A549 (cell line): Measurements from ENCODE around the gene DZIP3. TPM values are rescaled to one million over a fixed set of nuclear protein-coding genes. Genes with fewer than 3 reads are reported as not detected.

Source experiments
- ATAC-seq, 2 experiments: fragments of 200-7000 bp in 1 of 2; fragments of >200 bp in 1 of 2; cut with Nextera tagmentation in 1 of 2; cut with Tn5 transposase in 1 of 2; 3 replicates each; pipeline versions ENCODE4 v1.8.0 to v1.9.1; 2018 to 2020; ENCODE audit warnings: mild to moderate bottlenecking in 1 of 2, moderate library complexity in 1 of 2
- CTCF ChIA-PET: fragments of 300-600 bp; sonication (Branson Sonifier 250); formaldehyde crosslinking; extraction: SDS; loops from one replicate; lab custom pipeline; 2021; ENCODE audit warnings: antibody characterized with exemption, inconsistent platforms; lab: Yijun Ruan, JAX
- POLR2A ChIA-PET: fragments of 350-600 bp; formaldehyde crosslinking; extraction: SDS; loops from one replicate; lab custom pipeline; 2021; ENCODE audit warnings: antibody characterized with exemption, inconsistent platforms; lab: Yijun Ruan, JAX
- DNase-seq, 2 experiments: peaks; one replicate each; pipeline versions ENCODE4 v3.0.0 to v3.0.0-alpha.2; 2011 to 2016; ENCODE audit warnings: low read depth in 1 of 2, low spot score in 1 of 2
- FAIRE-seq: peaks from 2 replicates; lab custom pipeline; 2011; peaks lifted over from hg19 to GRCh38; lab: Jason Lieb, UNC
- H3K27ac ChIP-seq, 2 experiments: fragments of >200 bp; sonication (Bioruptor Twin); formaldehyde crosslinking; 3 replicates each; pipeline ENCODE4 v1.5.1; 2016 to 2017
- H3K4me1 ChIP-seq: fragments of >200 bp; sonication (Bioruptor Twin); formaldehyde crosslinking; 3 replicates; pipeline ENCODE4 v1.6.1; 2016
- H3K4me2 ChIP-seq: fragments of >200 bp; sonication (Bioruptor Twin); formaldehyde crosslinking; 3 replicates; pipeline ENCODE4 v1.6.1; 2016
- H3K4me3 ChIP-seq: fragments of >200 bp; sonication (Bioruptor Twin); formaldehyde crosslinking; 3 replicates; pipeline ENCODE4 v1.5.1; 2016
- H3K9me3 ChIP-seq: fragments of >200 bp; sonication (Bioruptor Twin); formaldehyde crosslinking; 3 replicates; pipeline ENCODE4 v1.6.1; 2016
- CBX8 ChIP-seq: fragments of 200-600 bp; sonication (generic); IDR thresholded peaks from 2 replicates; pipeline ENCODE4 v1.6.1; 2016
- CEBPB ChIP-seq, 2 experiments: fragments of >200 bp in 1 of 2; sonication (Bioruptor Twin) in 1 of 2; formaldehyde crosslinking in 1 of 2; IDR thresholded peaks; 2 replicates each; pipeline ENCODE4 v1.6.1; 2012 to 2016
- EHMT2 ChIP-seq: fragments of 200-600 bp; sonication (generic); IDR thresholded peaks from 2 replicates; pipeline ENCODE4 v1.6.1; 2016; ENCODE audit warnings: antibody characterized with exemption, low read depth, mild to moderate bottlenecking, moderate library complexity
- EP300 ChIP-seq, 2 experiments: fragments of >200 bp; sonication (Bioruptor Twin); formaldehyde crosslinking; IDR thresholded peaks; 2 replicates in 1 of 2; 3 replicates in 1 of 2; pipeline ENCODE4 v1.6.1; 2016 to 2017
- GATA3 ChIP-seq: IDR thresholded peaks from 2 replicates; pipeline ENCODE4 v1.6.1; 2012; ENCODE audit warnings: borderline replicate concordance
- HOXA7 ChIP-seq: fragments of 250-450 bp; sonication (Bioruptor Pico); IDR thresholded peaks from 2 replicates; pipeline ENCODE4 v1.5.0; 2020; ENCODE audit warnings: mild to moderate bottlenecking, moderate library complexity
- JUN ChIP-seq, 2 experiments: fragments of >200 bp; sonication (Bioruptor Twin); formaldehyde crosslinking; IDR thresholded peaks; 2 replicates in 1 of 2; 3 replicates in 1 of 2; pipeline ENCODE4 v1.6.1; 2016 to 2017
- JUNB ChIP-seq: fragments of >200 bp; sonication (Bioruptor Twin); formaldehyde crosslinking; IDR thresholded peaks from 2 replicates; pipeline ENCODE4 v1.6.1; 2016
- KDM1A ChIP-seq: fragments of 200-600 bp; sonication (generic); IDR thresholded peaks from 2 replicates; pipeline ENCODE4 v1.6.1; 2016; ENCODE audit warnings: low read depth, mild to moderate bottlenecking
- PHF8 ChIP-seq: fragments of 200-600 bp; sonication (generic); IDR thresholded peaks from 2 replicates; pipeline ENCODE4 v1.6.1; 2016; ENCODE audit warnings: low read depth, mild to moderate bottlenecking, antibody characterized with exemption, moderate library complexity, borderline replicate concordance
- RFX5 ChIP-seq: fragments of 450-650 bp; IDR thresholded peaks from 2 replicates; pipeline ENCODE4 v1.7.1; 2014; ENCODE audit warnings: antibody characterized with exemption, mild to moderate bottlenecking, moderate library complexity
- SMC3 ChIP-seq: fragments of >200 bp; sonication (Bioruptor Twin); formaldehyde crosslinking; IDR thresholded peaks from 3 replicates; pipeline ENCODE4 v1.6.1; 2018; ENCODE audit warnings: inconsistent platforms
- TFCP2L1 ChIP-seq: fragments of 250-450 bp; sonication (Bioruptor Pico); IDR thresholded peaks from 2 replicates; pipeline ENCODE4 v1.5.0; 2021; ENCODE audit warnings: mild to moderate bottlenecking
- TP53 ChIP-seq: fragments of 250-450 bp; sonication (Bioruptor Pico); IDR thresholded peaks from 2 replicates; pipeline ENCODE4 v1.5.0; 2021; ENCODE audit warnings: mild to moderate bottlenecking, moderate library complexity
- WGBS: methylation state at CpG from one replicate; pipeline ENCODE4 v1.1.6; 2017; ENCODE audit errors: missing lambda C conversion rate; 5-methylcytosine and 5-hydroxymethylcytosine counted together
- polyA plus RNA-seq, 4 experiments: library from polyadenylated mRNA; depleted of rRNA in 3 of 4; stranded (reverse); fragments of >200 nt; fragmentation: RNase III in 1 of 4; extraction: RNeasy Plus Mini Kit Qiagen cat#74134 plus additional on column Dnase treatment in 1 of 4; gene quantifications; 2 replicates in 3 of 4; 3 replicates in 1 of 4; pipeline ENCODE4 v1.2.3, GENCODE V29; 2011 to 2017
- TF ChIP-seq, protein P1 (sequence below): fragments of 200-600 bp; sonication (generic); IDR thresholded peaks from 2 replicates; pipeline ENCODE4 v1.6.1; 2016; ENCODE audit warnings: antibody characterized with exemption, mild to moderate bottlenecking, moderate library complexity
- TF ChIP-seq, protein P2 (sequence below): IDR thresholded peaks from 2 replicates; pipeline ENCODE4 v1.6.1; 2012
- TF ChIP-seq, protein P3 (sequence below): fragments of >200 bp; sonication (Bioruptor Twin); formaldehyde crosslinking; IDR thresholded peaks from 3 replicates; pipeline ENCODE4 v1.5.1; 2016
- TF ChIP-seq, protein P4 (sequence below): fragments of 150-350 bp; IDR thresholded peaks from 2 replicates; pipeline ENCODE4 v1.6.1; 2014; ENCODE audit warnings: low read depth, mild to moderate bottlenecking, low read length

The DZIP3 gene
- polyA plus RNA-seq, 2 of the 4 experiments (the other 2 are of a cell fraction), result 8.1 to 22.2 TPM

DNA sequence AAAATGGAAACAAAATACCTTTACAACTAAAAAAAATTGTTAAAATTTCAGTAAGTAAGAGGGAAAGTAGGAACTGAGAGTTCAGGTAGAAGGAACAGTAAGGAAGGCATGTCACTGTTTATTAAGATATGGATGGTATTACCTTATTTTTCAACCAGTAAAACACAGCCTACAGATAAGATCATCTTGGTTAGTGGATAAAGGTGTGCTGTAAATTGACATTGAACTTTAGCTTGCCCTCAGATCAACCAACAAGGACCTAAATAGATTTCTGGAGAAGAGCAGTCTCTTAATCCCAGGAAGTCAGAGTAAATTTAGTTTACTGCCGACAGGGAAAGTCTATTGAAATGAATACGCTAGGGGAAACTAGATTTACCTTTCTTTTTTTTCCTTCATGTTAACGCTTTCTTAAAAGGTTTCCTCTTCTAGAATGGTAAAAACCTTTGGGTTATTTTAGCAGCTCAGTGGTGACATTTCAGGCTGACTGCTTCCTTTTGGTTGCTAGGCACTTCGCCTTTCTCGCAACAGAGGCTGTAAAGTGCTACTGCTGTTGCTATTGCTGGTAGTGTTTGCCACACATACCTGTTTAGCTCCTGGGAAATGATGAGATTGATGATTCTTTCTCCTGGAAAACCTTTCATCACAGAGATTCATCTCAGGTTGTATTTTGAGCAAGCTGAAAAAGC lies 12.9 kb downstream of the DZIP3 start:
- FAIRE-seq, result no peak
- ChIA-PET CTCF (interaction anchor here (2.6 kb wide), 1 partner anchor 313 kb away, joined by 7 read pairs; no protein-coding TSS in a partner anchor), POLR2A (interaction anchor here (1.1 kb wide), 1 partner anchor 13 kb away, joined by 4 read pairs; the partner anchor contains the start of gene CIP2A)
- Histone ChIP-seq H3K27ac (no peak overlapping the region), H3K4me1 (no peaks in the 10 kb centered on the region), H3K4me3 (no peak overlapping the region), H3K9me3 (no peaks in the 10 kb centered on the region), H3K4me2 (no peak overlapping the region)
- DNase-seq, result no peak
- no peak for ATAC-seq
- 96% methylated on average over 5 of the region's 5 CpGs for WGBS
- TF ChIP-seq CBX8 (no peak), KDM1A (no peak)

DNA sequence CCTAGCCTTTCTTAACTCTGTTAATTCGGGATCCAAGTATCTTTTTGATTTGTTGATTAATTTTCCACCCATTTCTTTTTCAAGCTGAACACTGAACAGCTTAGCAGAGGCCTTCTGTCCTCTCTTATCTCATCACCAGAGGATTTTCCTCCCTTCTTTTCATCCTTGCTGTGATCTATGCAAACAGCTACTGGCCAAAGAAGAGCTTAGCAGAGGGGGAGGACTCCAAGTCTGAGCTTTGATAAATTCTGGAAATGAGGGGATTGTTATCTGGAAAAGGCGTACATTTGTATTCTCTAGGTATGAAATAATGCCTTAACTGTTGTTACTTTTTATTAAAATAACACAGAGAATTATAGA lies 13.4 kb downstream of the DZIP3 start:
- no peaks in the 10 kb centered on the region for H3K4me1 ChIP-seq
- POLR2A ChIA-PET, result interaction anchor here (1.1 kb wide), 1 partner anchor 14 kb away, joined by 4 read pairs; the partner anchor contains the start of gene CIP2A
- ATAC-seq (no peak), FAIRE-seq (no peak), DNase-seq (no peak)
- no peak overlapping the region for H3K4me3 ChIP-seq
- no peak overlapping the region for H3K4me2 ChIP-seq
- H3K9me3 ChIP-seq, result no peaks in the 10 kb centered on the region
- CTCF ChIA-PET, result interaction anchor here (2.6 kb wide), 1 partner anchor 312 kb away, joined by 7 read pairs; no protein-coding TSS in a partner anchor
- no peak overlapping the region for H3K27ac ChIP-seq
- WGBS, result 82% methylated on average over 2 of the region's 2 CpGs
- TF ChIP-seq CEBPB (IDR thresholded peaks at IDR 0.05) (no peak), SMC3 (no peak), TP53 (CRISPR knock-in tag) (no peak), TFCP2L1 (CRISPR knock-in tag) (no peak), HOXA7 (no peak), EHMT2 (no peak)
- TF ChIP-seq, protein P1, sequence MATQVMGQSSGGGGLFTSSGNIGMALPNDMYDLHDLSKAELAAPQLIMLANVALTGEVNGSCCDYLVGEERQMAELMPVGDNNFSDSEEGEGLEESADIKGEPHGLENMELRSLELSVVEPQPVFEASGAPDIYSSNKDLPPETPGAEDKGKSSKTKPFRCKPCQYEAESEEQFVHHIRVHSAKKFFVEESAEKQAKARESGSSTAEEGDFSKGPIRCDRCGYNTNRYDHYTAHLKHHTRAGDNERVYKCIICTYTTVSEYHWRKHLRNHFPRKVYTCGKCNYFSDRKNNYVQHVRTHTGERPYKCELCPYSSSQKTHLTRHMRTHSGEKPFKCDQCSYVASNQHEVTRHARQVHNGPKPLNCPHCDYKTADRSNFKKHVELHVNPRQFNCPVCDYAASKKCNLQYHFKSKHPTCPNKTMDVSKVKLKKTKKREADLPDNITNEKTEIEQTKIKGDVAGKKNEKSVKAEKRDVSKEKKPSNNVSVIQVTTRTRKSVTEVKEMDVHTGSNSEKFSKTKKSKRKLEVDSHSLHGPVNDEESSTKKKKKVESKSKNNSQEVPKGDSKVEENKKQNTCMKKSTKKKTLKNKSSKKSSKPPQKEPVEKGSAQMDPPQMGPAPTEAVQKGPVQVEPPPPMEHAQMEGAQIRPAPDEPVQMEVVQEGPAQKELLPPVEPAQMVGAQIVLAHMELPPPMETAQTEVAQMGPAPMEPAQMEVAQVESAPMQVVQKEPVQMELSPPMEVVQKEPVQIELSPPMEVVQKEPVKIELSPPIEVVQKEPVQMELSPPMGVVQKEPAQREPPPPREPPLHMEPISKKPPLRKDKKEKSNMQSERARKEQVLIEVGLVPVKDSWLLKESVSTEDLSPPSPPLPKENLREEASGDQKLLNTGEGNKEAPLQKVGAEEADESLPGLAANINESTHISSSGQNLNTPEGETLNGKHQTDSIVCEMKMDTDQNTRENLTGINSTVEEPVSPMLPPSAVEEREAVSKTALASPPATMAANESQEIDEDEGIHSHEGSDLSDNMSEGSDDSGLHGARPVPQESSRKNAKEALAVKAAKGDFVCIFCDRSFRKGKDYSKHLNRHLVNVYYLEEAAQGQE, result no peak
- TF ChIP-seq, protein P2, sequence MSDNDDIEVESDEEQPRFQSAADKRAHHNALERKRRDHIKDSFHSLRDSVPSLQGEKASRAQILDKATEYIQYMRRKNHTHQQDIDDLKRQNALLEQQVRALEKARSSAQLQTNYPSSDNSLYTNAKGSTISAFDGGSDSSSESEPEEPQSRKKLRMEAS, result no peak
- TF ChIP-seq, protein P3, sequence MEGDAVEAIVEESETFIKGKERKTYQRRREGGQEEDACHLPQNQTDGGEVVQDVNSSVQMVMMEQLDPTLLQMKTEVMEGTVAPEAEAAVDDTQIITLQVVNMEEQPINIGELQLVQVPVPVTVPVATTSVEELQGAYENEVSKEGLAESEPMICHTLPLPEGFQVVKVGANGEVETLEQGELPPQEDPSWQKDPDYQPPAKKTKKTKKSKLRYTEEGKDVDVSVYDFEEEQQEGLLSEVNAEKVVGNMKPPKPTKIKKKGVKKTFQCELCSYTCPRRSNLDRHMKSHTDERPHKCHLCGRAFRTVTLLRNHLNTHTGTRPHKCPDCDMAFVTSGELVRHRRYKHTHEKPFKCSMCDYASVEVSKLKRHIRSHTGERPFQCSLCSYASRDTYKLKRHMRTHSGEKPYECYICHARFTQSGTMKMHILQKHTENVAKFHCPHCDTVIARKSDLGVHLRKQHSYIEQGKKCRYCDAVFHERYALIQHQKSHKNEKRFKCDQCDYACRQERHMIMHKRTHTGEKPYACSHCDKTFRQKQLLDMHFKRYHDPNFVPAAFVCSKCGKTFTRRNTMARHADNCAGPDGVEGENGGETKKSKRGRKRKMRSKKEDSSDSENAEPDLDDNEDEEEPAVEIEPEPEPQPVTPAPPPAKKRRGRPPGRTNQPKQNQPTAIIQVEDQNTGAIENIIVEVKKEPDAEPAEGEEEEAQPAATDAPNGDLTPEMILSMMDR, result no peak

DNA sequence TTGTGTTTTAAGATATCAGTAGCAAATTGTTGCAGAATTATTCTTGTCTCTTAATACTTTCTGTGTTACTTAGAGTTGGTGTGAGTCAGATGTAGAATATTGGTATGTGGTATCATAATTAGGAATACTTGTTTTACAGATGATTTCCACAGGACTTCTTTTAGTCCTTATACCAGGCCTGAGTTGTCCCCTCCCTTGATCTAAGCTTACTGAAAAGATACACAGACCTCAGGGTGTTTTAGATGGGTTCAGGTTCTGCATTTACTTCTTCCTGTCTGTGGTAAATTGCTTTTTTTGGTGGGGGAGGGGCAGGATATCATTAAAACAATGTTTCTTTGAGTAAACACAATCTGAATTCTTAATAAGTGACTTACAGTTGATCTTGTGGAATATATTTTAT lies 14.2 kb downstream of the DZIP3 start:
- TF ChIP-seq, protein P2, result no peak
- TF ChIP-seq JUN (IDR thresholded peaks at IDR 0.05) (no peak), RFX5 (no peak), EP300 (IDR thresholded peaks at IDR 0.05) (no peak), JUNB (no peak), PHF8 (no peak), GATA3 (no peak)
- TF ChIP-seq, protein P4, sequence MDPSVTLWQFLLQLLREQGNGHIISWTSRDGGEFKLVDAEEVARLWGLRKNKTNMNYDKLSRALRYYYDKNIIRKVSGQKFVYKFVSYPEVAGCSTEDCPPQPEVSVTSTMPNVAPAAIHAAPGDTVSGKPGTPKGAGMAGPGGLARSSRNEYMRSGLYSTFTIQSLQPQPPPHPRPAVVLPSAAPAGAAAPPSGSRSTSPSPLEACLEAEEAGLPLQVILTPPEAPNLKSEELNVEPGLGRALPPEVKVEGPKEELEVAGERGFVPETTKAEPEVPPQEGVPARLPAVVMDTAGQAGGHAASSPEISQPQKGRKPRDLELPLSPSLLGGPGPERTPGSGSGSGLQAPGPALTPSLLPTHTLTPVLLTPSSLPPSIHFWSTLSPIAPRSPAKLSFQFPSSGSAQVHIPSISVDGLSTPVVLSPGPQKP, result no peak
- TF ChIP-seq, all 56 proteins: peak for 0
- ATAC-seq, result no peak
- H3K27ac ChIP-seq, result no peak overlapping the region
- H3K4me3 ChIP-seq, result no peak overlapping the region
- no peaks in the 10 kb centered on the region for H3K4me1 ChIP-seq
- no peak for FAIRE-seq
- POLR2A ChIA-PET, result no interaction called here
- no peak for DNase-seq
- CTCF ChIA-PET, result interaction anchor here (2.6 kb wide), 1 partner anchor 311 kb away, joined by 7 read pairs; no protein-coding TSS in a partner anchor
- no peaks in the 10 kb centered on the region for H3K9me3 ChIP-seq
- H3K4me2 ChIP-seq, result no peak overlapping the region
